NOMO-1 treated with dmso at 0.1 percent for 144 hours (cell line): ENCODE measurements around the gene RESF1.
"Not testable (repeated sequence)": the region's sequence is repeated elsewhere in the genome, so short reads cannot be mapped to it uniquely, and the experiment has no call there.

Experiments
- DNase-seq: peaks from one replicate; lab custom pipeline; 2025; ENCODE audit not compliant: unreplicated experiment; lab: John Stamatoyannopoulos, UW

RESF1 gene, protein sequence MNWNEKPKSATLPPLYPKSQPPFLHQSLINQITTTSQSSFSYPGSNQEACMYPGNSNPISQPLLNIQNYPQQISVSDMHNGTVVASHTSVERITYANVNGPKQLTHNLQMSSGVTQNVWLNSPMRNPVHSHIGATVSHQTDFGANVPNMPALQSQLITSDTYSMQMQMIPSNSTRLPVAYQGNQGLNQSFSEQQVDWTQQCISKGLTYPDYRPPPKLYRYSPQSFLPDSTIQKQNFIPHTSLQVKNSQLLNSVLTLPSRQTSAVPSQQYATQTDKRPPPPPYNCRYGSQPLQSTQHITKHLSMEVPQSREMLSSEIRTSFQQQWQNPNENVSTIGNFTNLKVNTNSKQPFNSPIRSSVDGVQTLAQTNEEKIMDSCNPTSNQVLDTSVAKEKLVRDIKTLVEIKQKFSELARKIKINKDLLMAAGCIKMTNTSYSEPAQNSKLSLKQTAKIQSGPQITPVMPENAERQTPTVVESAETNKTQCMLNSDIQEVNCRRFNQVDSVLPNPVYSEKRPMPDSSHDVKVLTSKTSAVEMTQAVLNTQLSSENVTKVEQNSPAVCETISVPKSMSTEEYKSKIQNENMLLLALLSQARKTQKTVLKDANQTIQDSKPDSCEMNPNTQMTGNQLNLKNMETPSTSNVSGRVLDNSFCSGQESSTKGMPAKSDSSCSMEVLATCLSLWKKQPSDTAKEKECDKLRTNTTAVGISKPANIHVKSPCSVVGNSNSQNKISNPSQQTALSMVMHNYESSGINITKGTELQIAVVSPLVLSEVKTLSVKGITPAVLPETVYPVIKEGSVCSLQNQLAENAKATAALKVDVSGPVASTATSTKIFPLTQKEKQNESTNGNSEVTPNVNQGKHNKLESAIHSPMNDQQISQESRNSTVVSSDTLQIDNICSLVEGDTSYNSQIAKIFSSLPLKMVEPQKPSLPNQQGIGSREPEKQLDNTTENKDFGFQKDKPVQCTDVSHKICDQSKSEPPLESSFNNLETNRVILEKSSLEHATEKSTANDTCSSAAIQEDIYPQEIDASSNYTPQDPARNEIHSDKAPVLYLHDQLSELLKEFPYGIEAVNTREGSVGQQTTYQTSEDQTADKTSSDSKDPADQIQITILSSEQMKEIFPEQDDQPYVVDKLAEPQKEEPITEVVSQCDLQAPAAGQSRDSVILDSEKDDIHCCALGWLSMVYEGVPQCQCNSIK (N-terminal part only)

DNA sequence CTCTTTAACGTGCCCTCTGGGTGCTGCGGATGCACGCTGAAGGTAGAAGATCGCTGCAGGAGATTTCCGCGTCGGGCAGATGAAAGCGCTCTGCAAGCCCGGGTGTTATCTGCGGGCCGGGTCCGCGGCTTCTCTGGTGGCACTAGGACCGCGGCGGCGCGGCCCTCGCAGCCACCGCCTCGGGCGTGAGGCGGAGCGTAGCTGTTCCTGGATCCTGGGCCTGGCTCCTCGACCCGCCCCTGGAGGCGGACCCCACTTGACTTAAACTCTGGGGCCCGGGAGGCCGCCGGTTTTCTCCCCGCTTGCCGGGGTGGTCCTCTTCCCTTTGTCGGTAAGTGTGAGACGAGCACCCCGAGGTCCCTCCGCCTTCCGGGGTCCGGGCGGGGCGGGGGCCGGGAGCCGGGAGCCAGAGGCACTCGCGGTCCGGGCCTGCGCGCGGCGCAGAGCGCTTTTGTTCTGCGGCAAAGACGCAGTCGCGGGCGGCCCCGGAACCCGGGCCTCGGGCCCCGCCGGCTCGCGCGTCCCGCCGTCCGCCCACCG, at the start of gene RESF1:
RESF1 (plus strand) TSS at position 255 of the 540 bp plus-strand sequence. CDS start 21,541 bp downstream, outside the sequence.
- DNase-seq: peak; percentile 89

DNA sequence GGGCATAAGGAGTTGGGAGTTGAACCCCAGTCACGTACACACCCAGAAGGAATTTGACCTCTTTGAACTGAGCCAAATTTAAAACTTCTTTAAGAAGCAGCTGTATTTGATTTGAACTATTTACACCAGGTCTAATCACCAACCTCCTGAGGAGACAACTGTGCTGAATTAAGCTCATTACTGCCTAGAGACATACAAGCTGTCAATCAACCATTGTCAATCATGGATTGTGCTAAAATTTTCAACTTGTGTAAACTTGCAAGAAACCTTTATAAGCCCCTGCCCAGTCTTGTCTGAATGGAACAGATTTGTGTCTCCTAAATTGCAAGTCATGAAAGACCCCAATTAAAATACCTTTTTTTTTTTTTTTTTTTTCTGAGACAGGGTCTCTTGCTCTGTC, 44.3 kb upstream of the RESF1 start:
- DNase-seq: no peak

DNA sequence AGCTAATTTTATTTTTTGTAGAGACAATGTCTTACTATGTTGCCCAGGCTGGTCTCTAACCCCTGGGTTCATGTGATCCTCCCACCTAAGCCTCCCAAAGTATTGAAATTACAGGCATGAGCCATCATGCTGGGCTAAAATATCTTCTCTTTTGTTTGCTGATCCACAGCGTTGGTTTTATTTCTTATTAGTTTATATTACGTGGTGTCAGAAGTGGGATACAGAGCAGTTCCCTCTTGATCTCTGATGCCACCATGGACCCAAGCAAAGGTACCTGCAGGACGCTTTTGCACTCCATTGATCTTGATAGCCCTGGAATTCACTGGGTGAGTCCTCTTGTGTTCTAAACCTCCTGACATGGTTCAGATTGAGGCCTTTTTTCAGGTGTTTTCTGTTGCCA, 43.8 kb upstream of the RESF1 start:
- DNase-seq: no peak

DNA sequence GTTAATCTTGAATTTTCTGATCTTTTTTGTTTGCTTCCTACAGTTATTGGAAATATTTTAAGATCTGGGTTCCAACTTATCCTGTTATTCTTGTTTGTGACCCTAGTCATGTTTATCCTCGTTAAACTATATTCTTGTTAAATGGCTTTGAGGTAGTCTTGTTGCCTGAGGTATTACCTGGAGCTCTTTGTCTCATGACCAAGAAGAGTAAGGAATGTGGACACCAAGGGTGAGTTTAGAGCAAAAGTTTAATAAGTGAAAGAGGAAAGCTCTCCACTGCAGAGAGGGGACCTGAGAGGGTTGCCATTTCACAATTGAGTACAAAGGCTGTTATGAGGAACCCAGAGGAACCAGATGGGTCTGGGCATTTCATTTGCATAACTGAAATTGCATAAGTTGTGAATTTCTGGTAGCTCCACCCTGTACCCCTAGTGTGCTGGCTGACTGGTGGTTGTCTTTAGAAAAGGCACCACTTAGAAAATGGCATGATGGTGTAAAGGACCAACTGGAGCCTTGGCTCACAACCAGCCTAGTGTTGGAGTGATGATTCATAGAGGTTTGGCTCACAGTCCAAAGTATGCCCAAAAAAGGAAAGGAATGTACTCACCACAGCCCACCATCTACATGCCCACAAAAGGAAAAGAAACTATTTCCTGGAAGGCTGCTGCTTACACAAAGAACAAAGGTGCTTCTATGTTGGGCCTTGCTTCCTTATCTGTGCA, 36.7 kb upstream of the RESF1 start:
- DNase-seq: no peak

DNA sequence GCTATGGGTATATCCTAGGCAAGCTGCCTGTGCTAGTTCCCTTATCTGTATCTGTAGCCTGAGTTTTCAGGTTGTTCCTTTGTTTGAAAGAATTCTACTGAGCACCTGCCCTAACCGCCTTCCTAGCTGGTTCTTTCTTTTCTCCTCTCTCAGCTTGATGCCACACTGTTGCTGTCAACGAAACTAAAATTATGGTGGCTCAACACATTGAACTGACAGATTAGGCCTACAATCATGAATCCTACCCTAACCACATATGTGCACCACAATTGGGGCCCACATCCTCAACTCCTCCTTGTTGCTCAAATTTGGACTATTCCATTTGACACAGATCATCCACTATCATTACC, 36.2 kb upstream of the RESF1 start:
- DNase-seq: no peak

DNA sequence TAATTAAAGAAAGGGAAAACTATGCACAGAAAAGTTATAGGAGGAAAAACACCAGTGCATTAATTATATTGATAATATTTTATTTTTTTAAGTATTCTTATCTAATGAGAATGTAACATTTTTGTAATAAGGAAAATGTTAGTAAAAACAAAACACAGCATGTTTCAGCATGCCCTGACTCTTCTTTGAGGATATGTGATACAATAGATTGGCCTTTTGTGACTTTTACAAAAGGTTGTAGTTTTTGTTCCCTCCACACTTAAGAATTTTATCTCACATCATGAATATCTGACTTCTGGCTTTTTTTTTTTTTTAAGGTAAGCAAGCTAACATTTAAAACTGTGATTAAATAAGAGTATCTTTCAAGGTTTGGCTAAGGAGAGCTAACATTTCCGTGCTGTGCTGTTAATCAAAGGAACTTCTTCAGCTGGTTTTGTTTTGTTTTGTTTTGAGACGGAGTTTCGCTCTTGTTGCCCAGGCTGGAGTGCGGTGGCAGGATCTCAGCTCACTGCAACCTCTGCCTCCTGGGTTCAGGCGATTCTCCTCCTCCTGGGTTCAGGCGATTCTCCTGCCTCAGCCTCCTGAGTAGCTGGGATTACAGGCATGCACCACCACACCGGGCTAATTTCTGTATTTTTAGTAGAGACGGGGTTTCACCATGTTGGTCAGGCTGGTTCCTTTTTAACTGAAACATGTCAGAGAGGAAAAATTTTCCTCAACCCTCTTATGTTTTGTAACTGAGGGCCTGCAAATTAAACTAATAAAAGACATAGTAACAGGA, 30.8 kb upstream of the RESF1 start:
- DNase-seq: no peak

DNA sequence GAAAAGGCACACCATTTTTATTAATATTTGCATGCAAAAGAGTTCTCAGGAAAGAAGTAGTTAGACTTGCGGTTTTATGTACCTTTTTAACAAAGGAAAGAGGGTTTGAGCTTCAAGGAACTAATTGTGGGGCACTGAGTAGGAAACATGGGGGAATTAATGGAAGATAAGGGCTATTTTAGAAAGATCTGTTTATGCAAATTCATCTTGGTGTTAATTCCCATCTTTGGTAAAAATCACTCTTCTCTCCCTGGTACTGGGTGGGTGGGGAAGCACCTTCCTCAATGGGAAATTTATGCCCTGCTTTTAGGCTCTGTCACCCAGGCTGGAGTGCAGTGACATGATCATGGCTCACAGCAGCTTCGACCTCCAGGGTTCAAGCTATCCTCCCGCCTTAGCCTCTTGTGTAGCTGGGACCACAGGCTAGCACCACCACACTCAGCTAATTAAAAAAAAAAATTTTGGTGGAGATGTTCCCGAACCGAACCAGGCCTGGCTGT, 30.1 kb upstream of the RESF1 start:
- DNase-seq: no peak

DNA sequence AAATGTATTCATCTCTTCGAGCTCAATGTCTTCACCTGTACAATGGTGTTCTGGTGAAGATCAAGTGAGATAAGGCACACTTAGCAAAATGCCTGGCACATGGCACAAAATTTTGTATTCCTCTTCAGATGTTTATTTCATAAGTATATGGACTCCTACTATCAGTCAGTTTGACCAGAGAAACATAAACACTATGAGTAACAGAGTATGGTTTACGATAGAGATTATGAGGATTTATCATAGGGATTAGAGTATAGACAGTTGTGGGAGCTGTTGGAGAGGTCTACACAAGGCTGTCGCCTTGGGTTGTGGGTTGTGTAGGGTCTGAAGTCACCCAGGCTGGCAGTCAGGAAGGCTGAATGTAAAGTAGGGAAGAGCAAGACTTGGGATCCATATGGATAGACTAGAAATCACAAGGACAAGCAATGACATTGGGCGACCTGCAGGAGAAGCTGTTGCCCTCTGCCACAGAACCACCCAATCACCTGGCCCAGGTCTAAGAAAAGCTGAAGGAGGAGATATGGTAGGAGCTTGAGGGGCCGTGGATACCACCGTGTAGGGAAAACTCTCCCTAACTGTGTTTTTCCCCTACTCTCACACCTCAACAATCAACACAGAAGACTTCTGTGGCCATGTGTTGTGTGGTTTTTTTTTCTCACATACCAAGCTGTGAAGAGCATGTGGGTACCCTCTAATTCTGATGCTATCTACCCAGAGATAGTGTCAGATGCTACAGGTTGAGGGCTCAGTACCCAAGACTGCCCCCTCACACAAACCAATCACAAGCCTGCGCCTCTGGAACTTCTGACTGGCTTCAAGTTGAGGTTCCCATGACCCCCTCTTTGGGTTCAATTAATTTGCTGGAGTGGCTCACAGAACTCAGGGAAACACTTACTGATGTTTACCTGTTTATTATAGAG, 27.2 kb upstream of the RESF1 start:
- no peak for DNase-seq

DNA sequence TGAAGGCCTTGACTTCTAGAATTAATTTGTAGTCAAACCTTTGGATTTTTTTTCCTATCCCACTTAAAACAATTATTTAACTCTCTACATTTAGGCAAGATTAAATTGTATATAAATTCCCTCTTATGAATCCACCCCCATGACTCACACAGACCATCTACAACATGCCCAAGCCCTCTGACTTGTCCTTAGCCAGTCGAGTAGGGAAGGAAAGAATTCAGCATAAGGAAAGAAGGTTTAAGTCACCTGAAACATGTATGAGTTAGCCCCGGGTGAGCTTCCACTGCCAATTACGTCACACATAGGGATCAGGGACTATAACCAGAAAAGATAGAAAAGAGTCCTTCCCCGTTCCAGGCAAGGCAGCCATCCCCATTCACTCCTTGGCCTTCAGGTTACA, 14.9 kb upstream of the RESF1 start:
- no peak for DNase-seq

DNA sequence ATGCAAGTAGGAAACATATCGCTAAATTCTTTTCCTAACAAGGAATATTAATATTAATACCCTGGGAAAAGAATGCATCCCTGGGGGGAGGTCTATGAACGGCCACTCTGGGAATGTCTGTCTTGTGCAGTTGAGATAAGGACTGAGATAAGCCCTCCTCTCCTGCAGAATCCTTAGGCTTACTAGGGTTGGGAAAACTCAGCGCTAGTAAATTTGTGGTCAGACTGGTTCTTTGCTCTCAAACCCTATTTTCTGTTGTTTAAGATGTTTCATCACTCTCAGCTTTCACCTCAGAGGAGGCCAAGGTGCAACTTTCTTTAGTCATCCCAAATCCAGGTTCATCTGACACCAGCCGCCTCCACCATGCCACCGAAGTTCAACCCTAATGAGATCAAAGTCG, 11.2 kb upstream of the RESF1 start:
- no peak for DNase-seq

DNA sequence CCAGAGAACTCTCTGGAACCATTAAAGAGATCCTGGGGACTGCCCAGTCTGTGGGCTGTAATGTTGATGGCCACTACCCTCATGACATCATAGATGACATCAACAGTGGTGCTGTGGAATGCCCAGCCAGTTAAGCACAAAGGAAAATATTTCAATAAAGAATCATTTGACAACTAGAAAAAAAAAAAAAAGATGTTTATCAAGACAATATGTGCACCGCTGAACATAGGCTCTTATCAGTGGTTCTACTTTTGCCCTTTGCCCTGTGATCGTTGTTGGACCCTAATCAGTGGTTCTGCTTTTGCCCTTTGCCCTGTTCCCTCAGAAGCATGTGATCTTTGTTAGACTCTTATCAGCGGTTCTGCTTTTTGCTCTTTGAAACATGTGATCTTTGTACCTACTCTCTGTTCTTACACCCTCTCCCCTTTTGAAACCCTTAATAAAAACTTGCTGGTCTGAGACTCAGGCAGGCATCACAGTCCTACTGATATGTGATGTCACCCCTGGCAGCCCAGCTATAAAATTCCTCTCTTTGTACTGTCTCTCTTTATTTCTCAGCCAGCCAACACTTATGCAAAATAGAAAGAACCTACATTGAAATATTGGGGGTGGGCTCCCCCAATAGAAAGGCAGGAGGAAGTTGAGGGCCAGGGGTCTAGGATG, 10.4 kb upstream of the RESF1 start:
- DNase-seq: not testable (repeated sequence)

DNA sequence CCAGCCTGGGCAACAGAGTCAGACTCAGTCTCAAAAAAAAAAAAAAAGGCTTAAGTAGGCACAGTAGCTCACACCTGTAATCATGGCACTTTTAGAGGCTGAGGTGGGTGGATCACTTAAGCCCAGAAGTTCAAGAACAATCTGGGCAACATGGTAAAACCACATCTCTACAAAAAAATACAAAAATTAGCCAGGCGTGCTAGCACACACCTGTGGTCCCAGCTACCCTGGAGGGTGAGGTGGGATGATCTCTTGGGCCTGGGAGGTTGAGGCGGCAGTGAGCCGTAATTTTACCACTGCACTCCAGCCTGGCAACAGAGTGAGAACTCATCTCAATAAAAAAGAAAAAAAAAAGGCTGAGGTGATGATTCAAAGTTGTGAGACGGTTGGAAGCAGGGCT, 9.1 kb upstream of the RESF1 start:
- DNase-seq: no peak

DNA sequence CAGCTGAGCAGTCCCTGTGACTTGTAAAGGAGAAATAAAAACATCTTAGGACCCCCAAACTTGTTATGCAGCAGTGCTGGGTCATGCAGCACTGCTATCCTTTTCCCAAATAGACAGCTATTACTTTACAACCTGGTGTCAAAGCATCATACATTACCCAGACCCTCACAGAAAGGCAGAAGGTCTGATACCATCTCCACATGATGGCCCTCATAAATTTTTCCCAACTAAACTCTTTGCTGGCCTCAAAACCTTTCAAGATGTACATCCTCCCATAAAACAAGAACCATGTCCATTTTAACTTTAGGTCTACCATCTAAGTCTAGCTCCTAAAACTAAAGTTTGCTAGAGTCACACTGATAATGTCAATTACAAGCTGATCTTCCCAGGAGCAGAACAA, 8.7 kb upstream of the RESF1 start:
- no peak for DNase-seq

DNA sequence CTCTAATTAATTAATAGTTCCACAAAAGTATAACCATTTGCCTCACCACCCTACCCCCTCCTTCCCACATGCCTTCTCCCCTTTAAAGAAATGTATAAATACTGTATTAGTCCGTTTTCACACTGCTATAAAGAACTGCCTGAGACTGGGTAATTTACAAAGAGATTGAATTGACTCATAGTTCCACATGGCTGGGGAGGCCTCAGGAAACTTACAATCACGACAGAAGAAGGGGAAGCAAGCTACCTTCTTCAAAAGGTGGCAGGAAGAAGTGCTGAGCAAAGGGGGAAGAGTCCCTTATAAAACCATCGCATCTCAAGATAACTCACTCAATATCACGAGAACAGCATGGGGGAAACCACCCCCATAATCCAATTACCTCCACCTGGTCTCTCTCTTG, 8.2 kb upstream of the RESF1 start:
- DNase-seq: no peak

DNA sequence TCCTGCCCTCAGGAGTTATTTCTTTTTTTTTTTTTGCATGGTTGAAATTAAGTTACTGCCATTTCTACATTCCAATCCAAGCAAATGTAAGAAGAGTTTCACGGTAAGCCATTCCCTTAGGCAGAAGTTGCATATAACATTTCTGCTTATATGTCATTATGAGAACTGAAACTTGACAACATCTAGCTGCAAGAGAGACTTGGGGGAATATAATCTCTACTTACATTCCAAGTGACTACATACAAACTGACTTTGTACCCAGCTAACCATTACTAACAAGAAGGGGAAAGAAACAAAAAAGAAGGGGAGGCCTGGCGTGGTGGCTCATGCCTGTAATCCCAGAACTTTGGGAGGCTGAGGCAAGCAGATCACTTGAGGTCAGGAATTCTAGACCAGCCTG, 7.3 kb upstream of the RESF1 start:
- no peak for DNase-seq

DNA sequence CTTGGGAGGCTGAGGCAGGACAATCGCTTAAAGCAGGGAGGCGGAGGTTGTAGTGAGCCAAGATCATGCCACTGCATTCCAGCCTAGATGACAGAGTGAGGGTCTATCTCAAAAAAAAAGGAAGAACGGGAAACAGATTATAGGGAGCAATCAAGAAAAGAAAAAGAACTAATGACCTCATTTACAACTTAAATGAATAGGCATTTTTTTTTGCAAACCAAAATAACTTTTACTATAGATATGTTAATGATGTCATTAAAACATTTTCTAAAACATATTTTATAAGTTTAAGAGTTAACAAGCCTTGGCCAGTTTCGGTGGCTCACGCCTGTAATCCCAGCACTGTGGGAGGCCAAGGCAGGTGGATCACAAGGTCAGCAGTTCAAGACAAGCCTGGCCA, 6.8 kb upstream of the RESF1 start:
- DNase-seq: no peak

DNA sequence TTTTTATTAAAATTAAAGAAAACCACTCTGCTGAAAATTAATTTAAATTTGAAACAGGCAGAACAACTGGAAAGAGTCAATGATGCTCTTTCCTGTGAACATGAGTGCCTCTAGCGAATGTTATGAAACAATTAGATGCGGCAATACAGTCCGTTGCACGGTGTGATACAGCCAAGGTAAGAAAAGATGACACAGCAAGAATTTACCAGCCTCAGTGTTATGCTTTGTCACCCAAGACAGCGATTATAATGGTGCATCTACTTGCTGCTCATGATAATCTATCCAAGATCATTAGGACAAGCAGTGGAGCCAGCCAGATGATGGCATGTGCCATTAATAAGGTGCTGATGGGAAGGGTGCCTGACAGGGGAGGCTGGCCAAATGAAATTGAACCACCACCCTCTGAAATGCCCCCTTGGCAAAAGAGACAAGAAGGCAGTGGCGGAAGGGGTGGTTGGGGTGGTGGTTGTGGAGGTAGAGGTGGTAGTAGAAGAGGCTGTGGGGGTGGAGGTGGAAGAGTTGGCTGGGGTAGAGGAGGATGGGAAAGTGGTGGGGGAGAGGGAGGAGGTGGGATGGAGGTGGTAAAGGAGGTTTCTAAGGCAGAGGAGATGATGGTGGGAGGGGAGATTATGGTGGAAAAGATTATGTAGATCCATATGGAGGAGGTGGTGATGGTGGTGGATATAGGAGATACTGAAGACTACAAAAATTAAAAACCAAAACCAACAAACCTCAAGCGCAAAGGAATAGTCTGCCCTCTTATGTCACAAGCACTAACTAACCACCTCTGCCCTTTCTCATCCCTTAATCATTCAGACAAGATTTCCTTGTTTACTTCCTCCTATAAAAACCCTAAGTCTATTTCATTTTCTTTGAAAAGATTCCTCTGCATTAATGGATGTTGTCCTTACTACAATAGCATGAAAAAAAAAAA, 4.0 kb upstream of the RESF1 start:
- DNase-seq: no peak
